HL-60 (cell line): Measurements from ENCODE around the gene CACNA2D3.

Experiments
- DNase-seq, 2 experiments: peaks; one replicate each; pipeline ENCODE4 v3.0.0-alpha.2; 2010 to 2020; ENCODE audit warnings: low read depth in 1 of 2, low spot score in 1 of 2
- H3K27ac ChIP-seq: fragments of 250-450 bp; sonication (Bioruptor Pico); replicated peaks from 2 replicates; pipeline ENCODE4 v1.5.1; 2020; ENCODE audit warnings: mild to moderate bottlenecking, moderate library complexity
- H3K27me3 ChIP-seq: fragments of 250-450 bp; sonication (Bioruptor Pico); 2 replicates; pipeline ENCODE4 v1.5.1; 2021; ENCODE audit warnings: mild to moderate bottlenecking, moderate library complexity; ENCODE audit not compliant: insufficient read depth, poor library complexity, severe bottlenecking
- H3K4me3 ChIP-seq: replicated peaks from 2 replicates; pipeline ENCODE4 v1.5.1; 2011; ENCODE audit warnings: mild to moderate bottlenecking, control low read depth, low read length; ENCODE audit not compliant: insufficient read depth
- GABPA ChIP-seq: IDR thresholded peaks from 2 replicates; pipeline ENCODE4 v1.6.1; 2012; ENCODE audit warnings: low read depth
- POLR2AphosphoS5 ChIP-seq: IDR thresholded peaks from 2 replicates; pipeline ENCODE4 v1.6.1; 2012; ENCODE audit warnings: low read depth
- TF ChIP-seq, protein P1 (sequence below): IDR thresholded peaks from one replicate; pipeline ENCODE4 v1.5.1; 2011; ENCODE audit warnings: low read length, control low read depth, inconsistent platforms; ENCODE audit not compliant: insufficient read depth
- TF ChIP-seq, protein P2 (sequence below): IDR thresholded peaks from 2 replicates; pipeline ENCODE4 v1.6.1; 2012; ENCODE audit warnings: low read depth; ENCODE audit not compliant: insufficient replicate concordance

Gene CACNA2D3

DNA sequence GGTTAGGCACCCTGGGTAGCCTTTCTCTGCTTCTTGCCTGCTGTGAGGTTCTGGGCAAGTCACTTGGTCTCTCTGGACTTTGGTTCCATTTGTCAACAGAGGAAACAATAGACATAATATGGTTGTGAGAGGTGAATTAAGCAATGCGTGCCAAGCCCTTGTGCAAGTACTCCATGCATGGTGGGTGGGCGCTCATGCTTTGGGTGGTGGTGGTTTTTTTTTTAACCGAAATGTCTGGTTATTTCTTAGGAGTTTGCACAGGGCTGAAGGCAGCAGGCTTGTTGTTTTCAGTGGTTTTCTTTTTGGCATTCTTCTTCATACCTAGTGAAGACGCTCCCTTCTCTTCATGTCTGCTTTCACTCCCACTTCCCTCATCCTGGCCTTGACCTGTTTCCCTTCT, 889.7 kb downstream of the CACNA2D3 start:
- no peak for DNase-seq

DNA sequence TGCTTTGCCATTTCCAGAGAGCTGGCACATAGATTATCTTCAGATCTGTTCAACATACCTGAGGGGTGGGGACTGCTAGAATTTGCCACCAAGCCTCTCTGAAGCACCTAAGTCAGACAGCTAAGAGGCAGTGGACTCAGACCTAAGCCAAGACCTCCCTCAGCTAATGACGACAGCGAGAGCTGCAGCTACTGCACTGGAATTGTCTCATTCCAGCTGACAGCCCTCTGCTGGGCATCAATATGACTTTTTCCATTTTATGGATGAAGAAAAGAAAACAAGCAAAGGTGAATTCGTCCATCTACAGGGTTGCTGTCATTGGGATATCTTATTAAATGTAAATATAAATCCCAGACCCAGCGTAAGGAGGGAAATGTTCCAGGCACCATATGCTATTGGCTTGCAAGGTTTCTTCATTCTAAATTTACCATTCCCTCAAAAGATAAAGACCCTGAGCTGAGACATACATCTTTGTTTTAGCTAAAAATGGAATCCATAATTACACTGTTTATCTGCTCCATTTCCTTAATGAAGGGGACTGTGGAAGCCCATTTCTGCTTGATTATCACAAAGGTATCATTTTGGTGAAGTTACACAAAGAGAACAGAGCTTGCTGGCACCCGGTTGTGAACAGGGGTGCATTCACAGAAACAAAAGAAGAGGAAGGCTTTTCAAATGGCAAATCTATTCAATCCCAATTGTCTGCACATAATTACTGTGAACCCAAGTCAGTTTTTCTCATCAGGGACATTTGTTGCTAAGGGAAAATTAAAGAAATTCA, 891.0 kb downstream of the CACNA2D3 start:
- TF ChIP-seq, protein P1, sequence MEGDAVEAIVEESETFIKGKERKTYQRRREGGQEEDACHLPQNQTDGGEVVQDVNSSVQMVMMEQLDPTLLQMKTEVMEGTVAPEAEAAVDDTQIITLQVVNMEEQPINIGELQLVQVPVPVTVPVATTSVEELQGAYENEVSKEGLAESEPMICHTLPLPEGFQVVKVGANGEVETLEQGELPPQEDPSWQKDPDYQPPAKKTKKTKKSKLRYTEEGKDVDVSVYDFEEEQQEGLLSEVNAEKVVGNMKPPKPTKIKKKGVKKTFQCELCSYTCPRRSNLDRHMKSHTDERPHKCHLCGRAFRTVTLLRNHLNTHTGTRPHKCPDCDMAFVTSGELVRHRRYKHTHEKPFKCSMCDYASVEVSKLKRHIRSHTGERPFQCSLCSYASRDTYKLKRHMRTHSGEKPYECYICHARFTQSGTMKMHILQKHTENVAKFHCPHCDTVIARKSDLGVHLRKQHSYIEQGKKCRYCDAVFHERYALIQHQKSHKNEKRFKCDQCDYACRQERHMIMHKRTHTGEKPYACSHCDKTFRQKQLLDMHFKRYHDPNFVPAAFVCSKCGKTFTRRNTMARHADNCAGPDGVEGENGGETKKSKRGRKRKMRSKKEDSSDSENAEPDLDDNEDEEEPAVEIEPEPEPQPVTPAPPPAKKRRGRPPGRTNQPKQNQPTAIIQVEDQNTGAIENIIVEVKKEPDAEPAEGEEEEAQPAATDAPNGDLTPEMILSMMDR, result no peak
- TF ChIP-seq, protein P2, sequence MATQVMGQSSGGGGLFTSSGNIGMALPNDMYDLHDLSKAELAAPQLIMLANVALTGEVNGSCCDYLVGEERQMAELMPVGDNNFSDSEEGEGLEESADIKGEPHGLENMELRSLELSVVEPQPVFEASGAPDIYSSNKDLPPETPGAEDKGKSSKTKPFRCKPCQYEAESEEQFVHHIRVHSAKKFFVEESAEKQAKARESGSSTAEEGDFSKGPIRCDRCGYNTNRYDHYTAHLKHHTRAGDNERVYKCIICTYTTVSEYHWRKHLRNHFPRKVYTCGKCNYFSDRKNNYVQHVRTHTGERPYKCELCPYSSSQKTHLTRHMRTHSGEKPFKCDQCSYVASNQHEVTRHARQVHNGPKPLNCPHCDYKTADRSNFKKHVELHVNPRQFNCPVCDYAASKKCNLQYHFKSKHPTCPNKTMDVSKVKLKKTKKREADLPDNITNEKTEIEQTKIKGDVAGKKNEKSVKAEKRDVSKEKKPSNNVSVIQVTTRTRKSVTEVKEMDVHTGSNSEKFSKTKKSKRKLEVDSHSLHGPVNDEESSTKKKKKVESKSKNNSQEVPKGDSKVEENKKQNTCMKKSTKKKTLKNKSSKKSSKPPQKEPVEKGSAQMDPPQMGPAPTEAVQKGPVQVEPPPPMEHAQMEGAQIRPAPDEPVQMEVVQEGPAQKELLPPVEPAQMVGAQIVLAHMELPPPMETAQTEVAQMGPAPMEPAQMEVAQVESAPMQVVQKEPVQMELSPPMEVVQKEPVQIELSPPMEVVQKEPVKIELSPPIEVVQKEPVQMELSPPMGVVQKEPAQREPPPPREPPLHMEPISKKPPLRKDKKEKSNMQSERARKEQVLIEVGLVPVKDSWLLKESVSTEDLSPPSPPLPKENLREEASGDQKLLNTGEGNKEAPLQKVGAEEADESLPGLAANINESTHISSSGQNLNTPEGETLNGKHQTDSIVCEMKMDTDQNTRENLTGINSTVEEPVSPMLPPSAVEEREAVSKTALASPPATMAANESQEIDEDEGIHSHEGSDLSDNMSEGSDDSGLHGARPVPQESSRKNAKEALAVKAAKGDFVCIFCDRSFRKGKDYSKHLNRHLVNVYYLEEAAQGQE, result no peak
- H3K4me3 ChIP-seq, result no peak overlapping the region
- no peak overlapping the region for H3K27ac ChIP-seq
- DNase-seq, result no peak
- no peaks in the 10 kb centered on the region for H3K27me3 ChIP-seq

More for the DNA sequence above, 889.7 kb downstream of the CACNA2D3 start:
- Histone ChIP-seq H3K27ac (no peak overlapping the region), H3K27me3 (no peaks in the 10 kb centered on the region), H3K4me3 (no peak overlapping the region)
- TF ChIP-seq, protein P1, result no peak
- TF ChIP-seq GABPA, result no peak
- TF ChIP-seq POLR2AphosphoS5, result no peak
- TF ChIP-seq, protein P2, result no peak

DNA sequence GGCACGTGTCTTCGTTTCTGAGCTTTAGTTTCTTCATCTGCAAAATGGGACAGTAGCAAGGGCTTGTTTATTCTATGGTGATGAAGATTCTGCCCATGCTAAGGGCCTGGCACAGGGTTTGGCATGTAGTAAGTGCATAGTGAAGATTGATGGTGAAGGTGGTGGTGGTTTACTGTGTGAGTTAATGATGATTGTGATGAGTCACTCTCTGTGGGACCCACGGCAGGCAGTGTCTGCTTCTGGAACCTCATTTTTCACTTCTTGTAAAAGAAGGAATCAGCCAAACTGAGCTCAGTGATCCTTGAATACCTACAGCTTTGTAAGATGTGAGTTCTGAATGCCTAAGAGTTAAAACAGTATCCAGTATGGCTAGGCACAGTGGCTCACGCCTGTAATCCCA, 891.7 kb downstream of the CACNA2D3 start:
- no peak overlapping the region for H3K4me3 ChIP-seq
- no peak for DNase-seq
- no peaks in the 10 kb centered on the region for H3K27me3 ChIP-seq
- TF ChIP-seq, protein P1, result no peak
- TF ChIP-seq, protein P2, result no peak
- H3K27ac ChIP-seq, result no peak overlapping the region
